ENCODE data around the gene RPRD1A.
"Not testable (repeated sequence)": the region's sequence is repeated elsewhere in the genome, so short reads cannot be mapped to it uniquely, and the experiment has no call there.

The RPRD1A gene

GRCh38 chr18:36067055-36067957 lies at the start of gene RPRD1A:
Gene RPRD1A (minus strand): TSS chr18:36067559. CDS start chr18:36067404, 155 bp downstream.
- DNase-seq (ENCODE audit: low spot score) = peak; percentile 95

GRCh38 chr18:36116771-36117170 lies 49.4 kb upstream of the RPRD1A start:
- not testable (repeated sequence) for DNase-seq (ENCODE audit: low spot score)

- DNase-seq (ENCODE audit: low spot score) = no peak
Observed at GRCh38 chr18:36114738-36115137, 47.4 kb upstream of the RPRD1A start.

DNA sequence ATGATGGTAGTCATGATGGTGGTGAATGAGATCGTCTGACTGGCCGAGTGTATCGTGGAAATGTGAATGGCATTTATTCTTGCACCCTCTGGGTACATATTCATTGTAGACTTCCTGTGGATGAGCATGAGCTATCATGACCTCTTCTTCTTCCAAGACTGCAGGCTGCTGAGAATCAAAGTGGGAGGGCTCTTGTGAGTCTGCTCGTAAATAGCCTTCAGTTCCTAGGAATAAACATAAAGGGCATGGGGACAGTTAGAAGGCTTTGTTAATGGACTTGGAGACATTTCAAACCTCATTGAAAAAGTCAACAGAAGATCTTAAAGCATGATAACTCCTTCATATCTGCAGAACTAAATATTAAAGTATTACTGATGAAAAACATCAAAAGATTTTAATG lies 46.9 kb upstream of the RPRD1A start:
- DNase-seq (ENCODE audit: low spot score) = no peak

- DNase-seq (ENCODE audit: low spot score) = no peak
Observed at GRCh38 chr18:36112302-36112701, 44.9 kb upstream of the RPRD1A start.

GRCh38 chr18:36109737-36110136 lies 42.4 kb upstream of the RPRD1A start:
- DNase-seq (ENCODE audit: low spot score) = no peak

GRCh38 chr18:36108601-36109000 lies 41.2 kb upstream of the RPRD1A start:
- no peak for DNase-seq (ENCODE audit: low spot score)

- no peak for DNase-seq (ENCODE audit: low spot score)
Observed at GRCh38 chr18:36108196-36108595, 40.8 kb upstream of the RPRD1A start.

DNA sequence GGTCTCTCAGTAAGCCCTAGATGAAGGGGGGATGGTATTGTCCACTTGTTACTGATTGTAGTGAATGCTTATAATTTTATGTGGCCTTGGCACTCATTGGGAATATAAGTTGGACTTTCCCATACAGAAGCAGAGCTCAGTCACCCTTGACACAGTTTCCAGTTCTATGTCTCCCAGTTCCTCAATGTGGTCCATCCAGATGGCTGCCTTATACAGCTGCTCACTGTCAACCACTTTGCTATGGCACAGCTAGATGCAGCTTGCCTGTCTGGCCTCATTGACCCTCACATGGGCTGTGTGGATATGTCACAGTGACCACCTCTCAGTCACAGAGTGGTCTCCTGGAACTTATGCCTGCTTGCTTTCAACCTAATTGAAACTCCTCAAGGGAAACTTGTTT lies 40.1 kb upstream of the RPRD1A start:
- no peak for DNase-seq (ENCODE audit: low spot score)

DNA sequence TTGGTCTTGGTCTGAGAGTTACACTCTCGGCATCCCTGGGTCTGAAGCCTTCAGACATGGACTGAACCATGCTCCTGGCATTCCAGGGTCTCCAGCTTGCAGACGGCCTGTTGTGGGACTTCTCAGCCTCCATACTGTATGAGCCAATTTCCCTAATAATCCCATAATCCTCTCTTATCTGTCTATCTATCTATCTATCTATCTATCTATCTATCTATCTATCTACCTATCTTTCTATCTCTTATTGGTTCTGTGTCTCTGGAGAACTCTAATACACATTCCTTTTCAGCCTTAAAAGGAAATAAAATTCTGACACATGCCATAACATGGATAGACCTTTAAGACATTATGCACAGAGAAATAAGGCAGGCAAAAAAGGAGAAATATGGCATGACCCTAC lies 37.4 kb upstream of the RPRD1A start:
- no peak for DNase-seq (ENCODE audit: low spot score)

DNA sequence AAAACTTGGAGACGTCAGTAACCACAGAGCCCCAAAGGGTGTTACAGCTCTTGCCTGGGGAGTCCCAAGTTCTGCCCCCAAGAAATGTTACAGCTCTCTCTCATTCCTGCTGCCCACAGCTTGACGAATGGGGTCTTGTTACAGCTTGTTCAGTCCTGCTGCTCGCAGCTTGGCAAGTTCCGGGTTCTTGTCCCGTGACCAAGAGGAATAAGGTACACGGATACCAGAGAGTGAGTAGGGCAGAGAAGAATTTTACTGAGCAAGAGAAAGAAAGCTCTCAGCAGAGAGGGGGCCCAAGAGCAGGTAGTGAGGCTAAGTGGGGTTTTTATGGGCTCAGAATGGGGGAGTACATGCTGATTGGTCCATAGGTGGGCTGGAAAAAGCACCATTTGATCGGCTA lies 34.6 kb upstream of the RPRD1A start:
- DNase-seq (ENCODE audit: low spot score) = no peak

GRCh38 chr18:36099311-36099710 lies 32.0 kb upstream of the RPRD1A start:
- no peak for DNase-seq (ENCODE audit: low spot score)

GRCh38 chr18:36096955-36097354 lies 29.6 kb upstream of the RPRD1A start:
- DNase-seq (ENCODE audit: low spot score) = no peak

GRCh38 chr18:36095936-36096519 lies 28.7 kb upstream of the RPRD1A start:
- DNase-seq (ENCODE audit: low spot score) = peak; percentile 39

- no peak for DNase-seq (ENCODE audit: low spot score)
Observed at GRCh38 chr18:36094431-36094830, 27.1 kb upstream of the RPRD1A start.

DNA sequence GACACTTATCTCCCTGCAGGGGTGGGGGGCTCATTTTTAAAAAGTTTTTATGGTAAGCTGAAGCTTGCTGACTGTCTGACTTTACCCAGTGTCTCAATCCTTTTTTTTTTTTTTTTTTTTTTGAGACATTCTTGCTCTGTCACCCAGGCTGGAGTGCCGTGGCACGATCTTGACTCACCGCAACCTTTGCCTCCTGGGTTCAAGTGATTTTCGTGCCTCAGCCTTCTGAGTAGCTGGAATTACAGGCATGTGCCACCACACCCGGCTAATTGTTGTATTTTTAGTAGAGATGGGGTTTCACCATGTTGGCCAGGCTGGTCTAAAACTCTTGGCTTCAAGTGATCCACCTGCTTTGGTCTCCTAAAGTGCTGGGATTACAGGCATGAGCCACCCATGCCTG lies 24.8 kb upstream of the RPRD1A start:
- not testable (repeated sequence) for DNase-seq (ENCODE audit: low spot score)

GRCh38 chr18:36089001-36089400 lies 21.6 kb upstream of the RPRD1A start:
- DNase-seq (ENCODE audit: low spot score) = no peak

DNA sequence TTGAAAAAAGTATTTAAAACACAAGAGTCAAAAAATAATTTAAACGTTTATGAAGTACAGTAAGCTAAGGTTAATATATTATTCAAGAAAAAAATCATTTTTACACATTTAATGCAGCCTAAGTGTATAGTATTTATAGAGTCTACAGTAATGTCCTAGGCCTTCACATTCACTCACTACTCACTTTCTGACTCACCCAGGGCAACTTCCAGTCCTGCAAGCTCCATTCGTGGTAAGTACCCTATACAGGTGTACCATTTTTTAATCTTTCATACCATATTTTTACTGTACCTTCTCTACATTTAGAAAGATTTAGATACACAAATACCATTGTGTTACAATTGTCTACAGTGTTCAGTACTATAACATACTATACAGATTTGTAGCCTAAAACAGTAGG lies 20.9 kb upstream of the RPRD1A start:
- no peak for DNase-seq (ENCODE audit: low spot score)

DNA sequence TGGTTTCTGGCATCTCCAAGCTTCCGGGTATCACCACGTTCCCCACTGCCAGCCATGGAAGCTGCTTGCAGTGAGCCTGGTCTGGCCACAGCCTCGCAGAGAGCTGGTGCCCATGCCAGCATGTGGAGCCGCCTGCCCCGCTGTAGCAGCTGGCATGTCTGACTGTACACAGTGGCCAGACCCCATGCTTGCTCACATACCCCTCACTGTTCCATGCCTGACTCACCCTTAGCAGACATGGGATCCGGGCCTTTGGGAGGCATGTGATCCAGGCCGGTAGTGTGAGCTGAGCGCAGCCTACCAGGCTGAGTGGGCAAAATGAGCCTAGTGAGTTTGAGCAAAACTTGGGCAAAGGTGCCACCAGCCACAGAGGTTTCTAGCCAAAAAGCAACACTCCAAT lies 18.8 kb upstream of the RPRD1A start:
- no peak for DNase-seq (ENCODE audit: low spot score)

- DNase-seq (ENCODE audit: low spot score) = no peak
Observed at GRCh38 chr18:36085195-36085594, 17.8 kb upstream of the RPRD1A start.

GRCh38 chr18:36083729-36084128 lies 16.4 kb upstream of the RPRD1A start:
- DNase-seq (ENCODE audit: low spot score) = no peak

DNA sequence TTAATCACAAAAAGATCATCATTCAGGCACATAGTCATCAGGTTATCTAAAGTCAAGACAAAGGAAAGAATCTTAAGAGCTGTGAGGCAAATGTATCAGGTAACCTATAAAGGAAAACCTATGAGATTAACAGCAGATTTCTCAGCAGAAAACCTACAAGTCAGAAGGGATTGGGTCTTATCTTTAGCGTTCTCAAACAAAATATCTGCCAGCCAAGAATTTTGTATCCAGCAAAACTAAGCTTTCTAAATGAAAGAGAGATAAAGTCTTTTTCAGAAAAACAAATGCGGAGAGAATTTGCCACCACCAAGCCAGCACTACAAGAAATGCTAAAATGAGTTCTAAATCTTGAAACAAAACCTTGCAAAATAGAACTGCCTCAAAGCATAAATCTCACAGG lies 13.8 kb upstream of the RPRD1A start:
- not testable (repeated sequence) for DNase-seq (ENCODE audit: low spot score)

- DNase-seq (ENCODE audit: low spot score) = no peak
Observed at GRCh38 chr18:36078751-36079529, 11.6 kb upstream of the RPRD1A start.

Measured in CD4-positive, alpha-beta T cell treated with Interleukin-6 at 100 ng/mL for 8 hours (primary cell).